ENCODE data around the gene PTS. TPM values are rescaled to one million over a fixed set of nuclear protein-coding genes. Genes with fewer than 3 reads are reported as not detected.

PTS gene
- 53.6 and 57.2 TPM in 2 replicates for total RNA-seq

GRCh38 chr11:112226062-112226830 is at the start of gene PTS:
Gene PTS, plus strand, starts transcription at chr11:112226428. Its CDS starts 16 bp downstream, at chr11:112226444.
- DNase-seq (ENCODE audit: low read depth), result peak; percentile 46
- TF ChIP-seq CTCF (conservative IDR thresholded peaks at IDR 0.05; ENCODE audit: low read depth, low read length), result no peak
- H3K4me3 ChIP-seq (ENCODE audit: low read depth, low read length), result peak within 1 kb of the TSS; percentile 78

- no peak for DNase-seq (ENCODE audit: low read depth)
- TF ChIP-seq CTCF (conservative IDR thresholded peaks at IDR 0.05; ENCODE audit: low read depth, low read length), result no peak
- H3K4me3 ChIP-seq (ENCODE audit: low read depth, low read length), result no peak overlapping the region
Observed at GRCh38 chr11:112177589-112177988, 48.6 kb upstream of the PTS start.

GRCh38 chr11:112178428-112178827 is 47.8 kb upstream of the PTS start:
- no peak for DNase-seq (ENCODE audit: low read depth)
- TF ChIP-seq CTCF (conservative IDR thresholded peaks at IDR 0.05; ENCODE audit: low read depth, low read length), result no peak
- no peak overlapping the region for H3K4me3 ChIP-seq (ENCODE audit: low read depth, low read length)

- TF ChIP-seq CTCF (conservative IDR thresholded peaks at IDR 0.05; ENCODE audit: low read depth, low read length), result no peak
- DNase-seq (ENCODE audit: low read depth), result no peak
- no peak overlapping the region for H3K4me3 ChIP-seq (ENCODE audit: low read depth, low read length)
Observed at GRCh38 chr11:112178936-112179335, 47.3 kb upstream of the PTS start.

GRCh38 chr11:112179601-112180000 is 46.6 kb upstream of the PTS start:
- DNase-seq (ENCODE audit: low read depth), result no peak
- H3K4me3 ChIP-seq (ENCODE audit: low read depth, low read length), result no peak overlapping the region
- TF ChIP-seq CTCF (conservative IDR thresholded peaks at IDR 0.05; ENCODE audit: low read depth, low read length), result no peak

- no peak for DNase-seq (ENCODE audit: low read depth)
- TF ChIP-seq CTCF (conservative IDR thresholded peaks at IDR 0.05; ENCODE audit: low read depth, low read length), result no peak
- H3K4me3 ChIP-seq (ENCODE audit: low read depth, low read length), result no peak overlapping the region
Observed at GRCh38 chr11:112182867-112183266, 43.4 kb upstream of the PTS start.

GRCh38 chr11:112185883-112186282 is 40.3 kb upstream of the PTS start:
- TF ChIP-seq CTCF (conservative IDR thresholded peaks at IDR 0.05; ENCODE audit: low read depth, low read length), result no peak
- no peak for DNase-seq (ENCODE audit: low read depth)
- no peak overlapping the region for H3K4me3 ChIP-seq (ENCODE audit: low read depth, low read length)
